ENCODE measurements around the gene CD22. TPM values are rescaled to one million over a fixed set of nuclear protein-coding genes. Genes with fewer than 3 reads are reported as not detected.

CD22 gene
- total RNA-seq, 4 donors from 2014 or later: 0.91 to 4.2 TPM; not detected in 2

GRCh38 chr19:35318679-35319448, 10.1 kb upstream of the CD22 start:
- no peak overlapping the region for H3K4me3 ChIP-seq (ENCODE audit: low read depth, poor library complexity, severe bottlenecking)
- no peak for TF ChIP-seq POLR2A (IDR thresholded peaks at IDR 0.05)
- WGBS, 2 donors: 35 to 38% methylated on average over 16 of the region's 16 CpGs
- peak; percentile 84 to 95 for DNase-seq (ENCODE audit: low spot score in 2 of 2)
- intact Hi-C loops (cut with DNase I; ENCODE audit: low total_unique reads): no loop called here

- intact Hi-C loops (cut with DNase I; ENCODE audit: low total_unique reads): no loop called here
- no peak overlapping the region for H3K4me3 ChIP-seq (ENCODE audit: low read depth, poor library complexity, severe bottlenecking)
- no peak for TF ChIP-seq CTCF (IDR thresholded peaks at IDR 0.05)
- no peak for TF ChIP-seq POLR2A (IDR thresholded peaks at IDR 0.05)
- 65 to 66% methylated on average over 12 of the region's 12 CpGs for WGBS, 2 donors
- no peak for DNase-seq (ENCODE audit: low spot score in 2 of 2)
Observed at GRCh38 chr19:35320065-35320713, 8.8 kb upstream of the CD22 start.

- 87 to 91% methylated on average over 2 of the region's 2 CpGs for WGBS, 2 donors
- H3K4me3 ChIP-seq (ENCODE audit: low read depth, poor library complexity, severe bottlenecking): no peak overlapping the region
- no peak for TF ChIP-seq CTCF (IDR thresholded peaks at IDR 0.05)
- no peak for TF ChIP-seq POLR2A (IDR thresholded peaks at IDR 0.05)
- DNase-seq (ENCODE audit: low spot score in 2 of 2): no peak
- intact Hi-C loops (cut with DNase I; ENCODE audit: low total_unique reads): no loop called here
Observed at GRCh38 chr19:35321291-35321690, 7.7 kb upstream of the CD22 start.

GRCh38 chr19:35322014-35322413, 7.0 kb upstream of the CD22 start:
- WGBS, 2 donors: 92 to 94% methylated on average over 9 of the region's 9 CpGs
- intact Hi-C loops (cut with DNase I; ENCODE audit: low total_unique reads): no loop called here

GRCh38 chr19:35327642-35328041, 1.3 kb upstream of the CD22 start:
- intact Hi-C loops (cut with DNase I; ENCODE audit: low total_unique reads): no loop called here
- no peak for DNase-seq (ENCODE audit: low spot score in 2 of 2)
- TF ChIP-seq CTCF (IDR thresholded peaks at IDR 0.05): no peak
- no peak for TF ChIP-seq POLR2A (IDR thresholded peaks at IDR 0.05)
- 65 to 66% methylated on average over 4 of the region's 4 CpGs for WGBS, 2 donors
- no peak overlapping the region for H3K4me3 ChIP-seq (ENCODE audit: low read depth, poor library complexity, severe bottlenecking)

More at GRCh38 chr19:35322014-35322413, 7.0 kb upstream of the CD22 start:
- H3K4me3 ChIP-seq (ENCODE audit: low read depth, poor library complexity, severe bottlenecking): no peak overlapping the region
- TF ChIP-seq CTCF (IDR thresholded peaks at IDR 0.05): no peak
- no peak for TF ChIP-seq POLR2A (IDR thresholded peaks at IDR 0.05)
- DNase-seq (ENCODE audit: low spot score in 2 of 2): no peak

GRCh38 chr19:35329323-35329722, 336 bp downstream of the CD22 start:
- DNase-seq (ENCODE audit: low spot score in 2 of 2): no peak
- intact Hi-C loops (cut with DNase I; ENCODE audit: low total_unique reads): no loop called here
- 82 to 96% methylated on average over 4 of the region's 4 CpGs for WGBS, 2 donors
- TF ChIP-seq CTCF (IDR thresholded peaks at IDR 0.05) (no peak), POLR2A (IDR thresholded peaks at IDR 0.05) (no peak)
- H3K4me3 ChIP-seq (ENCODE audit: low read depth, poor library complexity, severe bottlenecking): no peak overlapping the region
